Cardiac muscle cell (in vitro differentiated cells and primary cell): ENCODE data around the gene GKN2. TPM values are rescaled to one million over a fixed set of nuclear protein-coding genes. Genes with fewer than 3 reads are reported as not detected.

Source experiments
- DNase-seq, 2 donors: peaks; one replicate each; pipeline versions ENCODE4 v3.0.0 to v3.0.0-alpha.2; 2010 to 2017; ENCODE audit warnings: low read depth in 1 of 2, low spot score in 1 of 2
- H3K27ac ChIP-seq: fragments of 200-600 bp; sonication (generic); 2 replicates; pipeline ENCODE4 v1.5.1; 2016
- H3K27me3 ChIP-seq: fragments of 200-600 bp; sonication (generic); 2 replicates; pipeline ENCODE4 v1.6.0; 2016; ENCODE audit warnings: control low read depth
- H3K36me3 ChIP-seq: fragments of 200-600 bp; sonication (generic); 2 replicates; pipeline ENCODE4 v1.5.1; 2016; ENCODE audit warnings: control low read depth
- H3K4me1 ChIP-seq: fragments of 200-600 bp; sonication (generic); 2 replicates; pipeline ENCODE4 v1.8.1; 2017; ENCODE audit warnings: low read depth, mild to moderate bottlenecking, mixed run types
- H3K4me3 ChIP-seq: fragments of 200-600 bp; sonication (generic); 2 replicates; pipeline ENCODE4 v1.5.1; 2016; ENCODE audit warnings: mild to moderate bottlenecking
- H3K9me3 ChIP-seq: fragments of 200-600 bp; sonication (generic); 2 replicates; pipeline ENCODE4 v1.5.1; 2017; ENCODE audit warnings: low read depth, mild to moderate bottlenecking, control low read depth
- CTCF ChIP-seq: IDR thresholded peaks from 2 replicates; pipeline ENCODE4 v1.5.1; 2012; ENCODE audit warnings: low read depth, mild to moderate bottlenecking, low read length
- polyA plus RNA-seq: library from polyadenylated mRNA; unstranded; fragments of >200 nt; fragmentation: Nextera tagmentation; extraction: Ambion mirVana; gene quantifications from 2 replicates; pipeline ENCODE4 v1.2.1, GENCODE V29; 2016
- total RNA-seq: library from RNA; depleted of rRNA; stranded (reverse); fragments of >200 nt; gene quantifications from 2 replicates; pipeline ENCODE4 v1.2.3, GENCODE V29; 2016

The GKN2 gene, protein sequence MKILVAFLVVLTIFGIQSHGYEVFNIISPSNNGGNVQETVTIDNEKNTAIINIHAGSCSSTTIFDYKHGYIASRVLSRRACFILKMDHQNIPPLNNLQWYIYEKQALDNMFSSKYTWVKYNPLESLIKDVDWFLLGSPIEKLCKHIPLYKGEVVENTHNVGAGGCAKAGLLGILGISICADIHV
- total RNA-seq (not detected in 2 replicates), polyA plus RNA-seq (not detected in 2 replicates)

DNA sequence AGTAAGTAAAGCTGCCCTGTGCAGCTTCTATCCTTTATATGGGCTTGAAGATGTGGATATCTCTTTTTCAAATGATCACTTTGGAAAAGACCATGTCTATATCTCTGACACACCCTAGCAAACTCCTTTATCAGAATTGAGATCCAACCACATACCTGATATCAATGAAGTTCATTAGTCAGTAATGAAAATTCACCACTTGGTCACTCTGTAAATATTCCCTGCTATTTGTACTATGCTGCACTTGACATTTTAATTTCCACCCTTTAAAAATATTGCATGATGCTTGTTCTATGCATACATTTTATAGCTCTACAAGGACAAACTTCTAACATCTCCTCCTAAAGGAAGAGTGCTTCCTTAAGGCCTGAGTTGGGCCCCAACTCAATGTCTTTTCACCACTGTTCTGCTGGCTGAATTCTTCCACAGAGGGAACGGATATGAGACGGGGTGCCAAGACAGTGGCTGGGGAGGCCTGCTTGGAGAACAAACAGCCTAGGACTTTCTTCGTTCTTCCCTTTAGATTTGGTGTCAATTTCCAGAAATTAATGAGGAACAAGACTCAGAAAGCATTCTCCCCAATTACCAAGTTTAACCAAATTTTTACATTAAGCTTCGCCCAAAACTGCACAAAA, at the start of gene GKN2:
TSS of gene GKN2 (minus strand) at position 7 of the 635 bp plus-strand sequence. CDS start 32 bp downstream, outside the sequence.
- Histone ChIP-seq H3K9me3 (no peaks in the 10 kb centered on the region), H3K4me3 (no peak within 1 kb of the TSS), H3K27me3 (no peaks in the 10 kb centered on the region), H3K4me1 (no peaks in the 10 kb centered on the region), H3K27ac (no peak within 1 kb of the TSS), H3K36me3 (no peaks in the 10 kb centered on the region)
- no peak for TF ChIP-seq CTCF
- no peak for DNase-seq

- Histone ChIP-seq H3K4me3 (no peak overlapping the region), H3K36me3 (no peaks in the 10 kb centered on the region), H3K27me3 (peaks cover 5% of the 10 kb centered on the region), H3K4me1 (no peaks in the 10 kb centered on the region), H3K27ac (no peak overlapping the region), H3K9me3 (no peaks in the 10 kb centered on the region)
- no peak for DNase-seq
- no peak for TF ChIP-seq CTCF
Measured at GRCh38 chr2:69001879-69002278, 49.2 kb upstream of the GKN2 start.

- H3K9me3 ChIP-seq = no peaks in the 10 kb centered on the region
- H3K4me3 ChIP-seq = no peak overlapping the region
- H3K27me3 ChIP-seq = no peaks in the 10 kb centered on the region
- no peaks in the 10 kb centered on the region for H3K36me3 ChIP-seq
- no peak for TF ChIP-seq CTCF
- no peak for DNase-seq
- H3K27ac ChIP-seq = no peak overlapping the region
- H3K4me1 ChIP-seq = no peaks in the 10 kb centered on the region
Measured at GRCh38 chr2:68997401-68997800, 44.7 kb upstream of the GKN2 start.

DNA sequence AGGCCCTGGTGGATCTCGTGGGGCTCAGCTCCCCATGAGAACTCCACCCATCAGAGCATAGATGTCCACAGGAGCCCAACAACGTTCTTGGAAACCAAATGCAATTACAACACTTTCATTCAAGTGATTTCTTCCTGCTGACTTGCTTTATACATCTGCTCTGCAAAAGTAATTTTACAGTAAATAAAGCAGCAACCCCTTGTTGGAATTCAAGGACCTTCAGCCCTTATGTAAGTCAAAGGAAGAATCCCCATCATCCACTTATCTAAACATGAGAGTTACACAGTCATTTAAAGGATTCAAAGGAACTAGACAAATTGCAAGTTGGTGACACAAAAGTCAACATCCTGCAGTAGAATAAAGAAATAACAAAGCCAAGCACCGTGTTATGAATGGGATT, 43.2 kb upstream of the GKN2 start:
- no peaks in the 10 kb centered on the region for H3K9me3 ChIP-seq
- no peaks in the 10 kb centered on the region for H3K27me3 ChIP-seq
- TF ChIP-seq CTCF = no peak
- H3K27ac ChIP-seq = no peak overlapping the region
- H3K4me1 ChIP-seq = no peaks in the 10 kb centered on the region
- H3K36me3 ChIP-seq = no peaks in the 10 kb centered on the region
- no peak overlapping the region for H3K4me3 ChIP-seq
- no peak for DNase-seq

- no peaks in the 10 kb centered on the region for H3K9me3 ChIP-seq
Measured at GRCh38 chr2:68994864-68995263, 42.2 kb upstream of the GKN2 start.

More at GRCh38 chr2:68994864-68995263, 42.2 kb upstream of the GKN2 start:
- no peak for TF ChIP-seq CTCF
- peaks cover 6% of the 10 kb centered on the region for H3K27me3 ChIP-seq
- H3K27ac ChIP-seq = no peak overlapping the region
- H3K36me3 ChIP-seq = no peaks in the 10 kb centered on the region
- peak in 1 of 2 donors; percentile 87 for DNase-seq
- H3K4me1 ChIP-seq = no peaks in the 10 kb centered on the region
- no peak overlapping the region for H3K4me3 ChIP-seq
